ENCODE measurements around the gene KLHL30.

The KLHL30 gene

GRCh38 chr2:238103465-238104225 lies 34.8 kb upstream of the KLHL30 start:
- peak; percentile 45 for DNase-seq

DNA sequence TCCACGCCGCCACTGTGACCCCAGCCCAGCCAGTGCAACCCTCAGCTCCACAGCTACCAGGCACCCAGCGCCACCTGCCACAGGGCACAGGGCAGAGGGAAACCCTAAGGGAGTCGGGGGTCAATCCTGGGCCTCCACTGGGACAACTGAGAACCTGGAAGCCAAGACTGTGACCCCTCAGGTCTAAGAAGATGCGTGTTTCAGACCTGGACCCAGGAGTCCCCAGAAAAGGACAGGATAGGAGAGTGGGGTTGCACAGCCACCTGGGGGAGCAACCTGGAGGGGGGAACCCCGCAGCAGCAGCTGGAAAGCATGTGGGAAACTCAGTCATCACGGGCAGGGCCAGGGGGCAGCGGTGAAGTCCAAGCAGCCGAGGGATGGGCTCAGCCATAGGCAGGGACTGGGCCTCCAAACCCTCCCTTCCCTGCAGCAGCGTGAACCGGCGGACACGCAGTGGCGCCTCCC lies 34.2 kb upstream of the KLHL30 start:
- no peak for DNase-seq

DNA sequence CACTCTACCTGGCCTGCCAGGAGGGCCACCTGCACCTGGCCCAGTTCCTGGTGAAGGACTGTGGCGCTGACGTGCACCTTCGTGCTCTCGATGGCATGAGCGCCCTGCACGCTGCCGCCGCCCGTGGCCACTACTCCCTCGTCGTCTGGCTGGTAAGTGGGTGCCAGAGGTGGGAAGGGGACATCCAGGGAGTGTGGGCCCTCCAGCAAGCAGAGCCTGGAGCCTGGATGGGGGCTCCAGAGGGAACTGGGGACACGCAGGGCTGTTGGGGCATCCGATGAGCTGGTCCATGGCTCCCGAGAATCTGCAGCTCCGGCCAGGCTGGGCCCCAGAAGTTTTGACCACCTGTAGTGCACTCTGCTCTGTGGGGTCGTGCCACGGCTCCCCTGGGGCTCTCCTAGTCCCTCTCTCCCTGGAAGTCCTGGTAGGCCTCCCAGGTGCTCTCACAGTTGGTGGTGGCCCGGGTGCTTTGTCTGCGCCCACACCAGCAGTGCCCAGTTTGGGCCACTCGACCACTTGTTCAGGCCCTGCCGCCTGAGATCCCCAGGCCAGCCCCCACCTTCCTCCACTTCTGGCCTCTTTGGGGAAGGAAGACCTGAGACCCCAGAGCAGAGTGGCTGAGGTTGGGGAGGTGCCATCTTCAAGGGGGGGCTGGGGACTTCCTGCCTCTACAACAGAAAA lies 33.6 kb upstream of the KLHL30 start:
- DNase-seq: peak; percentile 61

DNA sequence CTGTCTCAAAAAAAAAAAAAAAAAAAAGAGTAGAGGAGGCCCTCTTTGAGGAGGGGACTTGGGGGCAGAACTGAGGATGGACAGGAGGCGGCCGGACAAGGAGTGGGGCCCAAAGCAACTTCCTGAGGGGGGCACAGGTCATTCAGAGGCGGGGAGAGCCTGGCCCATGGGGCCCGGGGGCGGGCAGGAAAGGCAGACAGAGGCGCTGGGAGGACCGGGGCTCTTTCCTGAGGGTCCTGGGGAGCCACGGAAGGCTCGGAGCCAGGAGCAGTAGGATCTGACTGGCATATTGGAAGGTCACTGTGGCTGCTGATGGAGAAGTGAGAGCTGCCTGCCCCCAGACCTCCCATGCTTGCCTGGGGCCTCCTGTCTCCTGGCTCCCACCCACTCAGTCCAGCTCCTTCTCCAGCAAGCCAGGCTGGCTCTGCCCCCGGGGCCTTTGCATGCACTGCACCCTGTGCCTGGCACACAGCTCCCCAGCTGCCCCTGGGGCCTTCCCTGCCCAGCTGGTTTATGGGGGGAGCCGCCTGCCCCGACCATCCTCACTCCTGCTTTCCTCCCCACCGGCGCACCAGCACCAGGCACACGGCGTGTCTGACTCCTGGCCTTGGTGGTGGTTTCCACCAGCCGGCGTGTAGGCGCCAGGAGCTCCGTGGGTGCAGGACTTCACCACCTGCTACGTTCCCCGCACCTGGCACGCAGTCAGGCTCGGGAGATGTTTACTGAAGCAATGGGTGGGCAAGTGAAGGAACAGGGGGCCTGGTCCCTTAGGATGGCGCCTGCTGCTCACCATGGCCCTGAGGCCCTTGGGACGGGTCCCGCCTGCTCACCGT lies 32.7 kb upstream of the KLHL30 start:
- peak; percentile 47 for DNase-seq

- no peak for DNase-seq
Observed at GRCh38 chr2:238106339-238106697, 32.1 kb upstream of the KLHL30 start.

GRCh38 chr2:238106698-238107524 lies 31.6 kb upstream of the KLHL30 start:
- DNase-seq: peak; percentile 56

GRCh38 chr2:238107525-238108422 lies 30.7 kb upstream of the KLHL30 start:
- peak; percentile 50 for DNase-seq

DNA sequence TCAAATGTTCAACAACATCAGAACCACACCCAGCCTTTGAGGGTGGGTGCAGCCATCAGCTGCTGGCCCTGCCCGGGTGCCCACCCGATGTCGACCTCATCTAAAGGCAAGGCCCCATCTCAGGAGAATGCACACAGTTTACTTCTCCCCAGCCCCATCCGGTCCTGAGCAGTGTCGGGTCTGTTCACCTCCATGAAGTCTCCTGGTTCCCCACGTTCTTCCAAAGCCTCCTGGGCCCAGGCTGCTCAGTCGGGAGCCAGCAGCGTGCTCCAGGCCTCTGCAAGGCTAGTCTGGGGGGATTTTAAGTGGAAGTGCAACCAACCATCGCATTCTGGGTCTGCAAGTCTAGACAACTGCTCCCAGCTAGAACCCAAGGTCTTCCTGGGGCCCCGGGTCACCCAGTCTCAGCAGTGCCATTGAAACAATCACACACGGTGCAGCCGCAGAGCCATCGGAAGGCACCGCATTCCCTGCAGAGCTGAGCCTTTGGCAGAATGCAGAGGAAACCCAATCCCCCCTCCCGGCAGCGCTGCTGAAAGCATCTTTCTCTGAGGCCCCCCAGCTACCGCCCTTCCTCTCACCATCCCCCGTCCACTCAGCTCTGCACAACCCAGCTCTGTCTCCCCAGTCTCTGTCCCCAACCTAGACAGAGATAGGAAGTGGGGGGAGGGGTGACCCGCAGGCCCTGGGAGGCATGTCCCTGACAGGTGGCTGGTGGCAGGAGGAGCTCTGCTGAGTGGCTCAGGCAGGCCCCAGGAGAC lies 29.9 kb upstream of the KLHL30 start:
- DNase-seq: peak; percentile 59

DNA sequence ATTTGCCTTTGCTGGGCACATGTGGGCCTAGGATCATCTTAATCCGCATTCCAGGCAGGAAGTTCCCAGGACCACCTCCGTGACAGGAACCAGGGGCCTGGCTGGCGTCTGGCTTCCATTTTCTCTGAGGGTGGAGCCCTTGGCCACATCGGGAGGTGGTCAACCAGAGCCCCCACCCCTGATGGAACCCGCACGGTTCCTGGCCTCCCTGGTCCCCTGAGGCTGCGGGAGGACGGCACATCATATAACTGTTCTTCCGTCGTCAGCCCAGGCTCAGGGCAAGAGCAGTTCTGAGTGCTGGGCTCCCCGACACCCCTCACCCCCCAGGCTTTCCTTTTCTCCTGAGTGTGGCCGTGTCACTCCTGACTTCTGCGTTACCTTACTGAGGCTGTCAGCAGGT lies 24.9 kb upstream of the KLHL30 start:
- DNase-seq: peak; percentile 49

GRCh38 chr2:238114331-238114841 lies 24.1 kb upstream of the KLHL30 start:
- peak; percentile 36 for DNase-seq

DNA sequence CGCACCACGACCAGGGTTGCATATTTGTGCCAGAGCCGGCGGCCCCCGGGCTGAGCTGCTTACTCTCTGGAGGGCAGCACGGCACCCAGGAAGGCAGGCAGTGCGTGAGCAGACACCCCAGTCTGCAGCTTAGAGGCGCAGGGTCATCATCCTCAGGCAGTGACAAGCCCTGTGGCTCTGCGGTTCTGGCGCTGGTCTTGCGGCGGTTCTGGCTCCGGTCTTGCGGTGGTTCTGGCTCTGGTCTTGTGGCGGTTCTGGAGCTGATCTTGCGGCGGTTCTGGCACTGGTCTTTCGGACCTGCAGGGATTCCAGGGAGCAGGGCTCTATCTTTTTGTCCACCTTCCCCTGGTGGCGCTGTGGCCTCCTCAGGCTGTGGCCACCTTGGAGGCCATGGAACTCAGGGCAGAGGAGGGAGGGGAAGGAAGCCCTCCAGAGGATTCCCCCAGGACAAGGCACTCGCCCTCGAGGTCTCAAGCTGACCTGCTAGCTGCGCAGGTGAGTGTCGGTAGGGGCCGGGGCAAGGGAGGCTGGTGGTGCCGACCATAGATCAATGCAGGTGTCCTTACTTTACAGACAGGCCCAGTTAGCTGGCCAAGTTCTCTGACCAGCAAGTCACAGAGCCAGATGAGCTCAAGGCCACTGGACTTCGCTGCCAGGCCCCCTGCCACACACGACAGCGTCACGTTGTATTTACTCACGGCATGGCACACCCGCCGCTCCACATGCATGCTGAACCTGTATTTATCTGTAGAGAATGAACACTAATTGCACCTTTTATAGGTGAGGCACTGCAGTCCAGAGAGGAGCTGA lies 23.4 kb upstream of the KLHL30 start:
- peak; percentile 43 for DNase-seq

GRCh38 chr2:238115709-238116108 lies 22.8 kb upstream of the KLHL30 start:
- DNase-seq: peak; percentile 24

GRCh38 chr2:238116298-238117198 lies 21.9 kb upstream of the KLHL30 start:
- peak; percentile 55 for DNase-seq

- DNase-seq: peak; percentile 50
Observed at GRCh38 chr2:238117199-238118154, 21.0 kb upstream of the KLHL30 start.

GRCh38 chr2:238119756-238120462 lies 18.6 kb upstream of the KLHL30 start:
- no peak for DNase-seq

DNA sequence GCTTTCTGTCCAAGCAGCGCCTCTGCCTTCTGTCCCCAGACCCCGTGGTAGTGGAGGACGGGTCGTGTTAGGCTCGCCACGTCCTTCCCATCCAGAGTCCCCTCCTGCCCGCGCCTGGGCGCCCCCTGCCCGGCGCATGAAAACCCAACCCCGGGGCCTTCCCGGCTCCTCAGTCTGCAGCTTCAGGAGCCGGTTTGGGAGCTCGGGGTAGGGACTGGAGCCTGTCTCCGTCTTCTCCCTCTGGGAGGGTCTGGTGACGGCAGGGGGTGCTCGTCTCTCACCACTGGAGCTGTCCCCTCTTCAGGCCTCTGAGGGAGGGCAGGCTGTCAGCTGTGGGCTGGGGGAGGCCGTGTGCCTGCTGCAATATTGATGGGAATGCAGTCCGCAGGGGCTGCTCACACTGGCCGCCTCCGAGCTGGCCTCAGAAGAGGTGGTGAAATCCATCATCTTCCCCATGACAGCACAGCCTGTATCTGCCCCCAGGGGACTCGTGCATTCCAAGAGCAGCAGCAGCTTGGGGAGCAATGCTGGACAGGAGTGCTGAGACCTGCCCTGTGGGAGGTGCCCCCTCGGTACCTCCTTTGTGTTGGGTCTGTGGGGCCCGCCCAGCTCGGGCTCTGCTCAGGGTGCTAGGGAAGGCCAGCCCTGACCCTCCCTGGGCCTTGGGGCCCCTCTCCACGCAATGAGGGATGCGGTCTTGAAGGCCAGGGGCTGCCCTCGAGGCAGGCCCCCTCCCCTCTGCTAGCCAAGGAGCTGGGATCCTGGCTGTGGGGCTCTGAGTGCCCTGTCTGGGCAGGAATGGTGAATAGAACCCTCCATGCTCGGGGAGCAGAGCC lies 17.8 kb upstream of the KLHL30 start:
- no peak for DNase-seq

Measured in activated effector memory CD4-positive, alpha-beta T cell treated with anti-CD3 and anti-CD28 coated beads, Interleukin-2, amount 50 U/mL, for 16 hours (primary cell).